Keratinocyte (primary cell): ENCODE measurements around the gene ZNF784. TPM values are rescaled to one million over a fixed set of nuclear protein-coding genes. Genes with fewer than 3 reads are reported as not detected.

Experiments
- DNase-seq: peaks from one replicate; pipeline ENCODE4 v3.0.0-alpha.2; 2011; ENCODE audit warnings: low read depth, missing footprints, low spot score
- FAIRE-seq: peaks from 2 replicates; lab custom pipeline; 2011; peaks lifted over from hg19 to GRCh38; lab: Jason Lieb, UNC
- H2AFZ ChIP-seq: 2 replicates; pipeline ENCODE4 v1.6.0; 2012; ENCODE audit warnings: low read length, control low read depth, inconsistent platforms; ENCODE audit not compliant: control insufficient read depth
- H3K27ac ChIP-seq: 2 replicates; pipeline ENCODE4 v1.5.1; 2011; ENCODE audit warnings: low read length; ENCODE audit not compliant: control insufficient read depth, insufficient read depth
- H3K27me3 ChIP-seq: 3 replicates; pipeline ENCODE4 v1.6.0; 2011; ENCODE audit warnings: low read length; ENCODE audit not compliant: control insufficient read depth, insufficient read depth; ENCODE audit errors: extremely low read depth
- H3K36me3 ChIP-seq, 2 experiments: 2 replicates in 1 of 2; 3 replicates in 1 of 2; pipeline ENCODE4 v1.5.1; 2011; ENCODE audit warnings: low read length in 2 of 2, mild to moderate bottlenecking in 1 of 2; ENCODE audit not compliant: control insufficient read depth in 2 of 2, insufficient read depth in 2 of 2; ENCODE audit errors: extremely low read depth in 1 of 2
- H3K4me1 ChIP-seq: 3 replicates; pipeline ENCODE4 v1.5.1; 2011; ENCODE audit warnings: low read length; ENCODE audit not compliant: control insufficient read depth, insufficient read depth; ENCODE audit errors: extremely low read depth
- H3K4me2 ChIP-seq: 3 replicates; pipeline ENCODE4 v1.6.0; 2011; ENCODE audit warnings: low read depth, low read length; ENCODE audit not compliant: control insufficient read depth, insufficient read depth; ENCODE audit errors: extremely low read depth
- H3K4me3 ChIP-seq, 3 experiments: fragments of 200-600 bp in 1 of 3; sonication (generic) in 1 of 3; 2 replicates in 2 of 3; 3 replicates in 1 of 3; pipeline ENCODE4 v1.5.1; 2011 to 2016; ENCODE audit warnings: low read length in 3 of 3, mild to moderate bottlenecking in 3 of 3, control low read depth in 2 of 3, inconsistent platforms in 1 of 3, low read depth in 1 of 3, mixed read lengths in 1 of 3, mixed run types in 1 of 3, moderate library complexity in 1 of 3; ENCODE audit not compliant: control insufficient read depth in 2 of 3, insufficient read depth in 2 of 3; ENCODE audit errors: extremely low read depth in 1 of 3
- H3K79me2 ChIP-seq: 2 replicates; pipeline ENCODE4 v1.6.0; 2012; ENCODE audit warnings: low read length; ENCODE audit not compliant: control insufficient read depth, insufficient read depth
- H3K9ac ChIP-seq: 3 replicates; pipeline ENCODE4 v1.6.0; 2011; ENCODE audit warnings: low read length; ENCODE audit not compliant: control insufficient read depth, insufficient read depth; ENCODE audit errors: extremely low read depth
- H3K9me1 ChIP-seq: 3 replicates; pipeline ENCODE4 v1.6.0; 2011; ENCODE audit warnings: low read length; ENCODE audit not compliant: control insufficient read depth, insufficient read depth; ENCODE audit errors: extremely low read depth
- H3K9me3 ChIP-seq: 2 replicates; pipeline ENCODE4 v1.5.1; 2012; ENCODE audit warnings: low read depth, low read length; ENCODE audit not compliant: control insufficient read depth
- H4K20me1 ChIP-seq: 3 replicates; pipeline ENCODE4 v1.6.0; 2011; ENCODE audit warnings: low read length; ENCODE audit not compliant: control insufficient read depth, insufficient read depth; ENCODE audit errors: extremely low read depth
- CTCF ChIP-seq, 3 experiments: IDR thresholded peaks in 1 of 3; conservative IDR thresholded peaks in 1 of 3; optimal IDR thresholded peaks in 1 of 3; 2 replicates in 2 of 3; 3 replicates in 1 of 3; pipeline versions ENCODE3 to v1.5.1; 2011; ENCODE audit warnings: low read length in 3 of 3, mild to moderate bottlenecking in 3 of 3, moderate library complexity in 2 of 3, control low read depth in 1 of 3, inconsistent platforms in 1 of 3; ENCODE audit not compliant: insufficient read depth in 2 of 3; ENCODE audit errors: extremely low read depth in 1 of 3
- EZH2 ChIP-seq: IDR thresholded peaks from one replicate; pipeline ENCODE4 v1.6.1; 2012; ENCODE audit warnings: inconsistent platforms, mild to moderate bottlenecking, low read length, moderate library complexity
- dilution Hi-C: fragments of 300-500 bp; cut with MboI; formaldehyde crosslinking; loops from one replicate; pipeline ENCODE4 v1.7.0; 2020; ENCODE audit warnings: low sequenced_read_pairs; ENCODE audit not compliant: extremely low pct_ligation_motif_present
- polyA plus RNA-seq, 5 experiments: library from polyadenylated mRNA; depleted of rRNA in 3 of 5; stranded (reverse) in 3 of 5; stranded (forward) in 1 of 5; unstranded in 1 of 5; fragments of >200 nt; gene quantifications; 1 replicate in 1 of 5; 2 replicates in 3 of 5; 3 replicates in 1 of 5; pipeline versions ENCODE4 v1.2.1 to v1.2.3, GENCODE V29; 2011 to 2012; ENCODE audit warnings: missing spikeins in 2 of 5, low read depth in 1 of 5, low replicate concordance in 1 of 5

ZNF784 gene
- polyA plus RNA-seq, 1 donor (not counting 4 experiments of a cell fraction or from before 2014, with no cell fraction given) = 2.1 TPM

DNA sequence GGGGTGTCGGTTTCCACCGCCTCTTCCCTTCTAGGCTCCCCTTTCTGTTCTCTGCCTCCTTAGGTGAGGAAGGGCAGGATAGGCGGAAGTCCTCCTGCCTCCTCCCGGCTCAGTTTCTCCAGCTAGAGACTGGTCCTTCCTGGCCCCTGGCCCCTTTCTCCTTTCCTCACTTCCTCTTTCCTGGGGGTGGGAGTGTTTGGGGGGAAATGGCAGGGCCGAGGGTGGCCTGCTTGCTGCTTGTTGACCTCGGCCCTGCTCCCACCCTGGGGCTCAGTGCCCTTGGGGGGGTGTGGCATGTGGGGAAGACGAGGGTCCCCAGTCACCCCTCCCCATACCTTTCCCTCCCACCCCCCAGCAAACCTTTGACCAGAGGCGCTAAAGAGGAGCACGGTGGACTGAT lies 35.5 kb upstream of the ZNF784 start:
- Histone ChIP-seq H2AFZ (no peak overlapping the region), H3K9me3 (no peaks in the 10 kb centered on the region), H3K4me1 (peaks cover 19% of the 10 kb centered on the region), H3K79me2 (peaks cover 96% of the 10 kb centered on the region), H3K36me3 (peaks cover 46 to 58% of the 10 kb centered on the region in 2 experiments), H3K9me1 (no peaks in the 10 kb centered on the region), H4K20me1 (peaks cover 38% of the 10 kb centered on the region), H3K4me2 (no peak overlapping the region), H3K27ac (no peak overlapping the region), H3K4me3 (no peak overlapping the region), H3K9ac (no peak overlapping the region), H3K27me3 (no peaks in the 10 kb centered on the region)
- dilution Hi-C loops = no loop called here
- TF ChIP-seq CTCF (optimal IDR thresholded peaks at IDR 0.05 in 1 of 3, IDR thresholded peaks at IDR 0.05 in 1 of 3, conservative IDR thresholded peaks at IDR 0.05 in 1 of 3; ENCODE audit: extremely low read depth in 1 of 3, insufficient read depth in 2 of 3, low read length in 3 of 3) (no peak), EZH2 (no peak)
- no peak for FAIRE-seq
- no peak for DNase-seq

- Histone ChIP-seq H3K4me2 (no peak overlapping the region), H3K4me1 (peaks cover 19% of the 10 kb centered on the region), H3K27me3 (no peaks in the 10 kb centered on the region), H3K9ac (no peak overlapping the region), H3K79me2 (peaks cover 89% of the 10 kb centered on the region), H3K36me3 (peaks cover 40 to 56% of the 10 kb centered on the region in 2 experiments), H4K20me1 (peaks cover 38% of the 10 kb centered on the region), H3K9me3 (no peaks in the 10 kb centered on the region), H3K4me3 (no peak overlapping the region), H3K27ac (no peak overlapping the region), H2AFZ (no peak overlapping the region), H3K9me1 (no peaks in the 10 kb centered on the region)
- DNase-seq (no peak), FAIRE-seq (no peak)
- dilution Hi-C loops = no loop called here
- TF ChIP-seq CTCF (optimal IDR thresholded peaks at IDR 0.05 in 1 of 3, IDR thresholded peaks at IDR 0.05 in 1 of 3, conservative IDR thresholded peaks at IDR 0.05 in 1 of 3; ENCODE audit: extremely low read depth in 1 of 3, insufficient read depth in 2 of 3, low read length in 3 of 3) (no peak), EZH2 (no peak)
Observed at GRCh38 chr19:55658846-55659459, 34.6 kb upstream of the ZNF784 start.
